NCI-H524 (cell line): ENCODE measurements around the gene RPL31.
A peak's percentile ranks its signal among the peaks of the same experiment; 100 is the strongest.

Source experiments
- DNase-seq, 2 experiments: peaks; one replicate each; lab custom pipeline; 2025; lab: John Stamatoyannopoulos, UW

RPL31 gene

DNA sequence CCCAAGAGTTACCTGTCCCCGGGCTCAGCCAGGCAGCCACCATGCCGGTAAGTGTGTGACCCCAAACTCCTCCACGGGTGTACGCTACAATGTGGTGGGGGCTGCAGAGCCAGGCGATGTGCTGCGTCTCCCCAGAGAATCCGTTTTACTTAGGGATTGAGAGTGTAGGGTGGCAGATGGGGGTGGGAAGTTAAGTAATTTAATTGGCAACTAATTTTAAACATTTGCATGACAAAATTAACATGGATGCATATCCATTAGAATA is 26.6 kb upstream of the RPL31 start:
- DNase-seq: no peak

GRCh38 chr2:100976061-100976460 is 26.0 kb upstream of the RPL31 start:
- DNase-seq: no peak

GRCh38 chr2:100976645-100977391 is 25.3 kb upstream of the RPL31 start:
- DNase-seq: no peak

DNA sequence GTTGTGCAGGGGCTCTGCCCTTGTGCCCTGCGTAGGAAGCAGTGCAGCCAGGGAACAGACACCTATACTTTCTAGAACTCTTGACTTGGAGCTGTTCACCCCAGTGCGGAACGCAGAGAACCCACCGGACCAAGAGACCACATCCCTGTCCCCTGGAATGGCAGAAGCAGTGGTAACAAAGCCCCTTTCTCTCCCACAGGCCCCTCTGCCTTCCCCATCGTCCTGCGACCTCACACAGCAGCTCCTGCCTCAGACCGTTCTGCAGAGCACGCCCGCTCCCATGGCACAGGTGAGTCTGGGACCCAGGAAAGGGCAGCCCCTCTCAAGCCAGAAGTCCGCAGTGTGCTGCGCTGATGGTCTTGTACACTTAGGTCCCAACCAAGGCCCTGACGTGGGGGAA is 24.6 kb upstream of the RPL31 start:
- DNase-seq: no peak

DNA sequence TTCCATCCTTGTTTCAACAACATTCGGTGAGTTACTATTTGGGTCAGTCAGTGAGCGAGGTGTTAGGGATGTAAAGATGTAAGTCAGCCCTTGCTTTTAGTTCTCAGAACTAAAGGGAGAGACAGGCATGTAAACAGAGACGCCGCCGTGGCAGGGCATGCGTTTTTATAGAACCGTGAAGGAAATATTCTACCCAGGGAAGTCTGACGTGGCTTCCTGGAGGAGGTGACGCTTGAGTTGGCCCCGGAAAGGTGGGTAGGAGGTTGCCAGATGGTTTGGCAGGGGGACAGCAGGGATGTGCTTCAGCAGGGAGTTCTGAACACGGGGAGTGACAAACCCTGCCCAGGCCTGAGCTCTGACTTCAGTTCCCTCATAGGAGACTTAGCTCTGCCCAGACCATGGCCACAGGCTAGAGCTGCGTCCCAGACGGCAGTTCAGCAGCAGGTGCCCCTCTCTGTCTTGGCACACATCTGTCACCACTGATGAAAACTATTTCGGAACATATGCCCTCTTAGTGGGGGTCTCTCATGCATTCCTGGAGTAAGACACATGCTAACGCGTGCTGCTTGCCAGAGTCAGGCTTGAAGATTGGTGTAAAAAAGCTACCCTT is 23.4 kb upstream of the RPL31 start:
- peak; percentile 56 to 73 for DNase-seq

DNA sequence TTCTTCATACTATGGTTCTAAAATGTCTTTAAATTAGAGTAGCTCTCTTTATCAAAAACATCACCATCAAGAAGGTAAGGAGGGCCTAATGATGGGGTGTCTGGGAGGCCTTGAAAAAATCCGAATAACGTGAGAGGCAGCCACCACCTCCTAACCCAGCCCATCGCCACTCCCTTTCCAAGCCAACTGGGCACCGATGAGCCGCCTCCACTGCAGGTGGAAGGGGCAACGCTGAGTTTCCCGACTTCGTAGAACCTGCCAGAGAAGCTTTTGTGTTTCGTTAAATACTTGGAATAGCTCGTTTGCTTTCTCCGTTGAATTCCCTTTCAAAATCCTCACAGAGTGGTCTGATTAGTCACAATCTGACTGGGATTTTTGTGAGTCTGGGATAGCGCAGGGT is 22.0 kb upstream of the RPL31 start:
- no peak for DNase-seq

DNA sequence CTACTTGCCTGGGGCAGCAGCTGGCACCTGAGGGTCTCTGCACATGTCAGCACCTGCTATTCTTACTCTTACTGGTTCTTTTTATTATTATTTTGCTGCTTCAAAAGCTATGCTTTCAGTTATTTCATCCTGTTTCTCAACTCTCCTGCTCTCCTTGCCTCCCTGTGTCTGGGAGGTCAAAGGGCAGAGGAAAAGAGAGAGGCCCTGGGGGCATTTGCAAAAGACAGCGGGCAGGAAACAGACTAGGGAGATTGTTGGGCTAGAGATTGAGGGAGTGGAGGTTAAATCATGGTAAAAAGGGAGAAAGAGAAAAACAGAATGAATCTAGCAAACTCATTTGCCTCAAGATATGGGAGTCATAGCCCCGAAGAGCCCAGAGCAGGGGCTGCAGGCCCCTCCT is 21.1 kb upstream of the RPL31 start:
- DNase-seq: no peak

DNA sequence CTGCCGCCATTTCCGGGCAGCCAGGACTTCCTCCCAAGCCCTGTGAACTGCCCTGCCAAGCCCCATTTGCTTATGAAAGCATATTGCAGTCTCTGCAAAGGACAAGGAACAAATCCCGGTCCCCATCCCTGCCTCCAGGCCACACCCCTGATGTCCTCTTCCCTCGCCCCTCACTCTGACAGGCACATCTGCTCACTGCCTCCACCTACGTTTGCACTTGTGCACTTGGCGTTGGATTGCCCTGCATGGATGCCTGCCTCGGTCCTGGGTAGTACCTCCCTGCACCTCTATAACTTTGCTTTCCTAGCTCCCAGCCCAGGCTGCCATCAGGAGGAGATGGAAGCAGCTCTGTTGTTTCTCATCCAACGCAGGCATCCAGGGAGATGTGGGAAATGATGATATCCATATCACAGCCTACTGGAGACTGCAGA is 19.6 kb upstream of the RPL31 start:
- peak in 1 of 2 experiments; percentile 3 for DNase-seq

GRCh38 chr2:100983201-100983600 is 18.9 kb upstream of the RPL31 start:
- DNase-seq: no peak

DNA sequence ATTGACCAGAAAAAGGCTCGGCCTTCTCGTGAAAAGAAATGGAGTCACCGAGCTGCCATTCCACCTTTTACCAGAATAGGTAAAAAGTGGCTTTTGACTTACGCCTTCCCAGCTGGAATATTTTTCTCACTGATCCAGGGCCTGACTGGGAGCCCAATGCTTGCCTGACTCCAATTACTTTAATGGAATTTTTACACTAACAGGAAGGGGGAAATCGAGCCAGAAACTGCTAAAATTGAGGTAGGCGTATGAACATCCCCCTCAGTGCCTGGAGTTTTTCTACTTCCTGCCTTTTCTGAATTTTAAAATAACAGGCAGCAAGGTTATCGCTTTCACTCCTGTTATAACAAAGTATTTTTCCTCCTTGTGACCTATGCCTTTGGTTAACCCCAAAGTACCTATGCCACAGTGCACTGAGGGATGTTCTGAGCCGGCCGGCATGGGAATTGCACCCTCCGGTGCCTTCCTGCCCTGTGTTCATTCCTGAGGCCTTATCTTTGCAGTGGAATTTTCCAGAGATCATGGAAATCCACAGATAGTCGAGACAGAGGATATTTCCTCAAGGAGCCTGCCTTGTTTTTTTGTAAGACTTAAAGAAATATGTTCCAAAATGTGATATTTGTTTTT is 18.3 kb upstream of the RPL31 start:
- no peak for DNase-seq

DNA sequence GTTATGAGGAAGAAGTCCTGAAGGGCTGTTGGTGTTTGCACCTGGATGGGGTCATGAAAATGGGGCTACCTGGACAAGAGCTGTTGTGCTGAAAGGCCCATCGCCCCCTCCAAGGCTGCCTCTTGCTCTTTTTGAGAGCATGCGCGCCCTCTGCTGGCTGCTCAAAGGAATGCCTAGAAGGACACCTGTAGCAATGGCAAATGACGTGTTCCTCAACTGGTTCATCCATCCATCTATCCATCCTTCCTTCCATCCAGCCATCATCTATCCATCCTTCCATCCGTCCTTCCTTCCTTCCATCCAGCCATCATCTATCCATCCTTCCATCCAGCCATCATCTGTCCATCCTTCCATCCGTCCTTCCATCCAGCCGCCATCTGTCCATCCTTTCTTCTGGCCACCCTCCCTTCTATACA is 17.2 kb upstream of the RPL31 start:
- peak; percentile 29 to 59 for DNase-seq

- peak; percentile 72 to 89 for DNase-seq
Observed at GRCh38 chr2:100986157-100986556, 15.9 kb upstream of the RPL31 start.

GRCh38 chr2:100987536-100987935 is 14.6 kb upstream of the RPL31 start:
- DNase-seq: no peak

GRCh38 chr2:100987974-100988373 is 14.1 kb upstream of the RPL31 start:
- no peak for DNase-seq

DNA sequence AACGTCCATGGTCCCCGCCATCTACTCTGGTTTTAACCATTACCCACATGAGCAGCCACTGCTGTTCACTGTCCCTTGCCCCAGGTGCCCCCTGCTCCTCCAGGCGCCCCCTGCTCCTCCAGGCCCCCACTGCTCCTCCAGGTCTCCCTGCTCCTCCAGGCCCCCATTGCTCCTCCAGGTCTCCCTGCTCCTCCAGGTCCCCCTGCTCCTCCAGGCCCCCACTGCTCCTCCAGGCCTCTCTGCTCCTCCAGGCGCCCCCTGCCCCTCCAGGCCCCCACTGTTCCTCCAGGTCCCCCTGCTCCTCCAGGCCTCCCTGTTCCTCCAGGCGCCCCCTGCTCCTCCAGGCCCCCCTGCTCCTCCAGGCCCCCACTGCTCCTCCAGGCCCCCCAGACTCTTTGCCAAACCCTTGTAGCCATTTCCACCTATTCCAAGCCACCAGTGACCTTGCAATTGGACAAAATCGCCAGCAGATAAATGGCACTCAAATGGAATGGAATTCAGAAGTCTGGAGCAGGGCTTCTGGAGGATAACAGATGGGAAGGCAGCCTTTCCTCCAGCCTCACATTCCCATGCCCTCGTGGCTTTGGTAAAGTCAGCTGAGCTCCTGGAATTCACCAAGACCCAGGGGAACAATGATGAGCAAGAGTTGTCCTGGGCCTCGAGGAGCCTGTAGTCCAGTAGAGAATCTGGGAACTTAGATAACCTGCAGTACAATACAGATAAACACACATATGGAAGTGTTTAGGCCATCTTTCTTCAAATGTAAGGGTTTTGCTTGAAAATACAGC is 13.3 kb upstream of the RPL31 start:
- no peak for DNase-seq

DNA sequence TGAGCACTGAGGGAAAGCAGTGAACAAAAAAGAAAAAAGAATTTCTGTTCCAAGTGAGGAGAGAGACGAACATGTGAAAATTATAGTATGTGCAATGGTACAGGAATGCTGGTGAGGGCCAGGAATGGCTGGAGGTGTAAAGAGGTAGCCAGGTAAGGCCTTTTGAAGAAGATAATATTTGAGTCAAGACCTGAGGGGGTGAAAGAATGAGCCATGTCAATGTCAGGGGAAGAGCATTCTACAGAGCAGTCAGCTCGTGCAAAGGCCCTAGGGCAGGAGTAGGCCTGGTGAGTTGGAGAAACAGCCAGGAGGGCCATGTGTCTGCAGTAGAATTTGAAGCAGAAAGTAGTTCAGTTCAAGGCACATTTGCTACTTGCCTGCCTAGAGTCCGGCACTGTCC is 12.4 kb upstream of the RPL31 start:
- no peak for DNase-seq

DNA sequence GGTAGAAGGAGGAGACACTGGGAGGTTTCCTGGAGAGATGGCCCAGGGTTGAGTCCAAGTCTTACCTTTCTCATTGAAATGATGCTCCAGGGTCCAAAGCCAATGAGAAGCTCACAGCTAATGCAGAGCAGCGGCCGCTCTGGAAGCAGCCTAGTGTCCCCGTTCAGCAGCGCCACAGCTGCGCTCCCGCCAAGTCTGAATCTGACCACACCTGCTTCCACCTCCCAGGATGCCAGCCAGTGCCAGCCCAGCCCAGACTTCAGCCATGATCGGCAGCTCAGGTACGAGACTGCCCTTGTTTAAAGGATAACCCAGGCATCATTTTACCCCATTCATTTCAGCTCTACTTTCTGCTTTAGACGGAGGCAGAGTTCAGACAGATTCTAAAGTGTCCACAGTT is 11.9 kb upstream of the RPL31 start:
- no peak for DNase-seq

DNA sequence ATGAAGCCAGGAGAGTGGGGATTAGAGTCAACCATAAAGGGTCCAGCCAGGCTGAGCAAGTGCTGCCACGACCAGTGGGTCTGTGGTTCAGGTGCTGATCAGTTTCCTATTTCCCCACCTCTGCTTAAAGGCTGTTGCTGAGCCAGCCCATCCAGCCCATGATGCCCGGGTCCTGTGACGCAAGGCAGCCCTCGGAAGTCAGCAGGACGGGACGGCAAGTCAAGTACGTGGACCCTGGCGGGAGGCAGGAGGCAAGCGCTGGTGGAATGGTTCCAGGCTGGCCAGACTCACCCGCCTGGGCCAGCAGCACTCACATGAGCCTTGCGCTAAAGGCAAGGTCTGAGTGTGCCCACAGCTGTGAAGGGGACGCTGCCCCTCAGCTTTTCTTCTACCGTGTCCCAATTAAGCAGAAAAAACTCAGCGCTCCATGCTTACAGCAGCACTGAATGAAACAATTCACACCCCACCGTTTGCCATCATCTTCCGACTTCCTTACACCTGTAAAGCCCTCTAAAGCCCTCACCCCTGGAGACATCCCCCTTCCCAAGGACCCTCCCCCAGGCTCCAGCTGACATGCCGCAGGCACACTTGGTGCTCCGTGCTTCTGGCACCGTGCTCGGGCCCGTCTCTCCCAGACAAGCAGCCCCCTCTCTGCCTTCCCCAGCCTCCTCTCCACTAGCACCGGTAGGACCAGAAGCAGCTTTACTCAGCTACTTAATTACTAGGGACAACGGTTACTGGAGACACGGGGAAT is 11.3 kb upstream of the RPL31 start:
- no peak for DNase-seq

- no peak for DNase-seq
Observed at GRCh38 chr2:100991404-100991773, 10.7 kb upstream of the RPL31 start.

- no peak for DNase-seq
Observed at GRCh38 chr2:100992262-100992661, 9.8 kb upstream of the RPL31 start.

GRCh38 chr2:100993294-100993693 is 8.8 kb upstream of the RPL31 start:
- DNase-seq: no peak
